ENCODE measurements around the gene ZNF653. TPM values are rescaled to one million over a fixed set of nuclear protein-coding genes. Genes with fewer than 3 reads are reported as not detected.

The ZNF653 gene
- total RNA-seq, 4 donors from 2014 or later = 8.6 to 33.7 (median 23.3) TPM

DNA sequence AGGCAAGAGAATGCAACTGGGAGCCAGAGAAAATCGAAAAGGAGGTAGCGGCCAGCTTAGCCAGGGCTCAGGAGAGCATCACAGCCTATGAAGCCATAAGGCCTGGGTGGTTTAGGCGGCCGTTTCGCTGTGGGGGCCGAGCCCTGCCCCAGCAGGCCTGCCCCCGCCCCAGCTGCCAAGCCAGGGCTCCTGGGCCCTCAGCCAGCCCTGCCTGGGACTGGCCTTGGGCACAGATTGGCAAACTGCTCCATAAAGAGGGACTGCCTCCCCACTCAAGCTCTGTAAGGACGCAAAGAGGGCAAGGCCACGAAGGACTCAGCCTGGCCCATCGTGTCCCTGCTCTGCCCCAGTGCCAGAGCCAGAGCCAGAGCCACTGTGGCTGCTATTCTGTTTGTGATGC, 10.2 kb downstream of the ZNF653 start:
- H3K4me3 ChIP-seq = no peak overlapping the region
- no peak for DNase-seq
- TF ChIP-seq CTCF (IDR thresholded peaks at IDR 0.05) (no peak), POLR2A (IDR thresholded peaks at IDR 0.05) (no peak)
- no peaks in the 10 kb centered on the region for H3K27me3 ChIP-seq
- H3K36me3 ChIP-seq = peaks cover 0 to 33% (median 0%) of the 10 kb centered on the region in 3 donors
- no peaks in the 10 kb centered on the region for H3K9me3 ChIP-seq
- H3K27ac ChIP-seq = no peak overlapping the region
- H3K4me1 ChIP-seq = no peaks in the 10 kb centered on the region

DNA sequence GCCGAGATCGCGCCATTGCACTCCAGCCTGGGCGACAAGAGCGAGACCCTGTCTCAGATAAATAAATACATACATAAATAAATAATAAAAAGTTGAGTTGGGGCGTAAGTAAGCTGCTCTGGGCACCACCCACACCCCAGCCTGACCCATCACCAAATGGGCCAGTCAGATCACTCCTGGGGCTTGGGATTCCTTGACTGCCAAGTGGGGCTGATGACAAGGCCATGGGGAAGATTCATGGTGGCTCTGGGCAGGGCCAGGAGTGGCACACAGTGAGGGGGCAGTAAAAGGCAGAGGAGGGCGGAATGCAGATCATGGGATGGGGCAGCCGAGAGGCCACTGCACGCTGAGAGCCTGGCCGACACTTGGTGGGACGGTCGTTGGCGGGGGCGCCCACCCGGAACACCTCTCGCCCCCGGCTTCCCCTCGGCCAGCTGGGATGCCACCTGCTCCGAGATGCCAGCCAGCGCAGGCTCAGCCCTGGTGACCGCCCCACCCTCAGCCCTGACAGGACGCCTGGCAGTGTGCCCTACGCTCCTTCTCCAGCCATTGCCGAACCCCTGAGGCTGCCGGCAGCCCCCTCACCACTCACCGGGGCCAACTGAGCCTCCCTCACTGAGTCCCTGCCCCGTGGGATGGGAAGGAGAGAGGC, 10.9 kb downstream of the ZNF653 start:
- Histone ChIP-seq H3K36me3 (peaks cover 0 to 33% (median 0%) of the 10 kb centered on the region in 3 donors), H3K4me3 (no peak overlapping the region), H3K9me3 (no peaks in the 10 kb centered on the region), H3K27me3 (no peaks in the 10 kb centered on the region), H3K27ac (no peak overlapping the region), H3K4me1 (no peaks in the 10 kb centered on the region)
- DNase-seq = no peak
- TF ChIP-seq POLR2A (IDR thresholded peaks at IDR 0.05) = no peak
- no peak for TF ChIP-seq CTCF (IDR thresholded peaks at IDR 0.05)

DNA sequence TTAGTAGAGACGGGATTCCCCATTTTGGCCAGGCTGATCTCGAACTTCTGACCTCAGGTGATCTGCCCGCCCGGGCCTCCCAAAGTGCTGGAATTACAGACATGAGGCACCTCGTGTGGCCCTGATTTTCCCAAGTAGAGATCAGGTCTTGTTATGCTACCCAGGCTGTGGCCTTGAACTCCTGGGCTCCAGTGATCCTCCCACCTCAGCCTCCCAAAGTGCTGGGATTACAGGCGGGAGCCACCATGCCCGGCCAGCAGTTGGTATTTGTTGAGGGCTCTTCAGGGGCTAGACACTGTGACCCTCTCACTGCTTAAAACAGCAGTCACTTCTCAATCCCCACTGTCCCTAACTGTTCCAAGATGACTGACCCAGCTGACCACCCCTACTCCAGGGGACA, 16.3 kb downstream of the ZNF653 start:
- no peak for TF ChIP-seq CTCF (IDR thresholded peaks at IDR 0.05)
- no peak for TF ChIP-seq POLR2A (IDR thresholded peaks at IDR 0.05)
- H3K27ac ChIP-seq = no peak overlapping the region
- H3K4me1 ChIP-seq = no peaks in the 10 kb centered on the region
- no peaks in the 10 kb centered on the region for H3K27me3 ChIP-seq
- H3K36me3 ChIP-seq = peaks cover 0 to 16% (median 0%) of the 10 kb centered on the region in 3 donors
- H3K9me3 ChIP-seq = no peaks in the 10 kb centered on the region
- no peak for DNase-seq
- H3K4me3 ChIP-seq = no peak overlapping the region

- no peak for DNase-seq
- Histone ChIP-seq H3K4me3 (no peak overlapping the region), H3K36me3 (peaks cover 0 to 22% (median 0%) of the 10 kb centered on the region in 3 donors), H3K4me1 (peaks cover 0 to 15% (median 11%) of the 10 kb centered on the region in 4 donors), H3K27ac (no peak overlapping the region), H3K27me3 (peaks cover 0 to 9% of the 10 kb centered on the region in 2 donors), H3K9me3 (no peaks in the 10 kb centered on the region)
- no peak for TF ChIP-seq CTCF (IDR thresholded peaks at IDR 0.05)
- TF ChIP-seq POLR2A (IDR thresholded peaks at IDR 0.05) = no peak
These were observed 18.8 kb downstream of the ZNF653 start for GRCh38 chr19:11486661-11487503.

DNA sequence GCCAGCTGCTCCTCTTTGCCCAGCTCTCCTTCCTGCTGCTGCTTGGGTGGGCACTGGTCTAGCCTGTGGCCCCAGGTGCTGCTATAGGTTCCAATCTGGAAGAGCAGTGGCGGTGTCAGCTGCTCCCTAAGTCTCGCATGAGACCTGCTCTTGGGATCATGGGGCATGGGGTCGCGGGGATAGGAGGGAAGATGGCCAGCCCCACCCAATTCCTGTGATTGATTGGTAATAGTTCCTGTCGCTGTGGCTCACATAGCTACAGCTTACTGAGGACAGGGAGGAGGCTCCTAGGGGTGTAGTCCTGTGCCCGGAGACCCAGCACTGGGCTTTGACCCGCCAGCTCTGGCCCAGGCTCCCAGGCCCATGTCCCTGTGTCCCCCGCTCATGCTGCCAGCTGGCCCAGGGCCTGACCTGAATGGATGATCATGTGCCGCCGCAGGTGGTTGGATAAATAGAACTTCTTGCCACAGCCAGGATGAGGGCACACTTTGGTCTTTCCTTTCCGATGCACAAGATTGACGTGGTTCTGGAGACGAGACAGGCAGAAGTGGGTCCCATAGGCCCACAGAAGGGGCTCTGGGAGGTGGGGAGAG, 20.3 kb downstream of the ZNF653 start:
- Histone ChIP-seq H3K27ac (no peak overlapping the region), H3K9me3 (no peaks in the 10 kb centered on the region), H3K4me3 (no peak overlapping the region), H3K4me1 (peaks cover 0 to 28% (median 16%) of the 10 kb centered on the region in 4 donors), H3K27me3 (peaks cover 0 to 23% of the 10 kb centered on the region in 2 donors), H3K36me3 (peaks cover 0 to 22% (median 0%) of the 10 kb centered on the region in 3 donors)
- DNase-seq = no peak
- no peak for TF ChIP-seq CTCF (IDR thresholded peaks at IDR 0.05)
- no peak for TF ChIP-seq POLR2A (IDR thresholded peaks at IDR 0.05)

Data from Peyer's patch (tissue), 4 donors.